HG02571 (cell line): ENCODE data around the gene MYH7.
"Not testable (repeated sequence)": the region's sequence is repeated elsewhere in the genome, so short reads cannot be mapped to it uniquely, and the experiment has no call there.

ENCODE experiments used
- ATAC-seq: cut with Tn5 transposase; IDR thresholded peaks from one replicate; pipeline ENCODE4 v1.9.1; 2021; ENCODE audit warnings: mild to moderate bottlenecking, moderate library complexity; ENCODE audit not compliant: unreplicated experiment

MYH7 gene

GRCh38 chr14:23387916-23388882 is 47.3 kb downstream of the MYH7 start:
- no peak for ATAC-seq

GRCh38 chr14:23386999-23387398 is 48.5 kb downstream of the MYH7 start:
- ATAC-seq: no peak

GRCh38 chr14:23386266-23386657 is 49.2 kb downstream of the MYH7 start:
- ATAC-seq: not testable (repeated sequence)

GRCh38 chr14:23385642-23386265 is 49.7 kb downstream of the MYH7 start:
- ATAC-seq: no peak

GRCh38 chr14:23385244-23385641 is 50.2 kb downstream of the MYH7 start:
- no peak for ATAC-seq

- ATAC-seq: no peak
Observed at GRCh38 chr14:23384364-23385080, 50.9 kb downstream of the MYH7 start.

- no peak for ATAC-seq
Observed at GRCh38 chr14:23382731-23383440, 52.6 kb downstream of the MYH7 start.

GRCh38 chr14:23382276-23382675 is 53.2 kb downstream of the MYH7 start:
- ATAC-seq: no peak

GRCh38 chr14:23381871-23382270 is 53.6 kb downstream of the MYH7 start:
- ATAC-seq: no peak

- no peak for ATAC-seq
Observed at GRCh38 chr14:23380976-23381375, 54.5 kb downstream of the MYH7 start.

- ATAC-seq: no peak
Observed at GRCh38 chr14:23380197-23380914, 55.1 kb downstream of the MYH7 start.

GRCh38 chr14:23379366-23380196 is 55.9 kb downstream of the MYH7 start:
- no peak for ATAC-seq

GRCh38 chr14:23378612-23379220 is 56.7 kb downstream of the MYH7 start:
- no peak for ATAC-seq

- no peak for ATAC-seq
Observed at GRCh38 chr14:23377573-23378563, 57.6 kb downstream of the MYH7 start.

- no peak for ATAC-seq
Observed at GRCh38 chr14:23377198-23377550, 58.3 kb downstream of the MYH7 start.

- no peak for ATAC-seq
Observed at GRCh38 chr14:23376482-23377197, 58.8 kb downstream of the MYH7 start, which contains the start of gene CMTM5. CMTM5 (plus strand) TSS chr14:23377046; CDS start chr14:23377252, 206 bp downstream.
